Skin of body (tissue), 2 donors: Measurements from ENCODE around the gene RIN2. TPM values are rescaled to one million over a fixed set of nuclear protein-coding genes. Genes with fewer than 3 reads are reported as not detected.
"Not testable (repeated sequence)": the region's sequence is repeated elsewhere in the genome, so short reads cannot be mapped to it uniquely, and the experiment has no call there.

Experiments used
- DNase-seq: peaks from one replicate; lab custom pipeline; 2025; lab: John Stamatoyannopoulos, UW
- total RNA-seq: library from RNA; depleted of rRNA; stranded (reverse); fragments of >200 nt; gene quantifications from one replicate; pipeline ENCODE4 v1.2.3, GENCODE V29; 2014

Gene RIN2
- total RNA-seq, 1 donor from 2014 or later: 34.8 TPM

- DNase-seq: peak; percentile 20
Observed at GRCh38 chr20:19786311-19786710, 28.3 kb downstream of the RIN2 start.

- no peak for DNase-seq
Observed at GRCh38 chr20:19787366-19787765, 29.3 kb downstream of the RIN2 start.

GRCh38 chr20:19789009-19789408 is 31.0 kb downstream of the RIN2 start:
- DNase-seq: no peak

GRCh38 chr20:19789446-19789845 is 31.4 kb downstream of the RIN2 start:
- DNase-seq: no peak

- no peak for DNase-seq
Observed at GRCh38 chr20:19791887-19792286, 33.8 kb downstream of the RIN2 start.

- DNase-seq: no peak
Observed at GRCh38 chr20:19793716-19794115, 35.7 kb downstream of the RIN2 start.

GRCh38 chr20:19794941-19795340 is 36.9 kb downstream of the RIN2 start:
- DNase-seq: no peak

GRCh38 chr20:19799325-19799724 is 41.3 kb downstream of the RIN2 start:
- DNase-seq: no peak

GRCh38 chr20:19802099-19802491 is 44.0 kb downstream of the RIN2 start:
- DNase-seq: no peak

- DNase-seq: no peak
Observed at GRCh38 chr20:19802492-19803158, 44.6 kb downstream of the RIN2 start.

GRCh38 chr20:19806276-19806675 is 48.2 kb downstream of the RIN2 start:
- not testable (repeated sequence) for DNase-seq

- DNase-seq: no peak
Observed at GRCh38 chr20:19806806-19807190, 48.7 kb downstream of the RIN2 start.

GRCh38 chr20:19807191-19807945 is 49.3 kb downstream of the RIN2 start:
- peak; percentile 24 for DNase-seq
